ENCODE results near the gene GOPC. TPM values are rescaled to one million over a fixed set of nuclear protein-coding genes. Genes with fewer than 3 reads are reported as not detected.

GOPC gene
- total RNA-seq, 1 donor, result 8.6 TPM

DNA sequence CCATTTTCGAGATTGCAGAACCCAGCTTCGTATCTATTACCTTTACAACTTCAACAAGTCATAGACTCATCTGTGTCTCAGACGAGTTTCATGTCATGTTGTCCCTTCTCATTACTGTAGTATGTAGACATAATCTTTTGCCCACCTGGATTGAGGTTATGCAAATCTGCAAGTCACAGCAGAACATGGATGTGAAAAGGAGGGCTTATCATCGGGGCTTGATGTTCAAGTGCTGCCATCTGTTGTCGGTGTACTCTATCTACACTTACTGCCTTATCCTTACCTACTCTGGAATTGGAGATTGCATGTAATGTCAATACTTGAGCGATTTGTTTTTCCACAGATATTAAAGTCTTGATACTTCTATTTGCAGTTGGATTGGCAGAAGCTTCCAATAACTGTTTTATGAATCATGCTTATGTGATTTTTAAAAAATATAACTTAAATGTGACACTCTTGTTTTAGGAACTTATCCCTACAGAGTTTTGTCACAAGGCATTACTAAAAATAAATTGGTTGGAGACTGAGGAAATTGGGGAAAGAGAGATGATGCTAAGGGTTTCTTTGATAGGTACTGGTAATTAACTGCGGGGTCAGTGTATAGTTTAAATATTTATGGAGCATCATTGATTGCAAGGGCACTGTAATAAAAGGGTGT is 3.0 kb upstream of the GOPC start:
- no peaks in the 10 kb centered on the region for H3K27me3 ChIP-seq (ENCODE audit: insufficient read depth, low read length)
- peaks cover 20% of the 10 kb centered on the region for H3K4me1 ChIP-seq (ENCODE audit: insufficient read depth, low read length)
- H3K9me3 ChIP-seq (ENCODE audit: low read depth, low read length), result no peaks in the 10 kb centered on the region
- no peak overlapping the region for H3K4me3 ChIP-seq (ENCODE audit: low read length)

DNA sequence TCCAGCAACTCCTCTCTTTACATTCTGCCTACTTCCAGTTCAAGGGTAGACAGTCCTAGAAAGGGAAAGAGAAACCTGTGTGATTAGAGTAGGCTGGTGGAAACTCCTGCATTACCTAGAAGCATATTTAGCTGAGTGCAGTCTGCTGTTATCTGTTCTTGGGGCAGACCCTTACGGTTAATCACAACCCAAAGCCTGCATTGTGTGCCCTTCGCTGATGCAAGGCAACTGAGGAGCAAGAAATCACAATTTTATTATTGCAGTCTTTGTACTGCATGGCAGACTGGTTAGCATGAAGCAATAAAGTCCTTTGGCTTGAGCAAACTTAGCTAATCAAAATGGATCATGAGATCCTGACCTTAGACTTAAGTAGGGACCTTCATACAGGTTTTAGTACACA is 1.5 kb upstream of the GOPC start:
- Histone ChIP-seq H3K4me1 (ENCODE audit: insufficient read depth, low read length) (peaks cover 25% of the 10 kb centered on the region), H3K27me3 (ENCODE audit: insufficient read depth, low read length) (no peaks in the 10 kb centered on the region), H3K9me3 (ENCODE audit: low read depth, low read length) (no peaks in the 10 kb centered on the region), H3K4me3 (ENCODE audit: low read length) (no peak overlapping the region)

DNA sequence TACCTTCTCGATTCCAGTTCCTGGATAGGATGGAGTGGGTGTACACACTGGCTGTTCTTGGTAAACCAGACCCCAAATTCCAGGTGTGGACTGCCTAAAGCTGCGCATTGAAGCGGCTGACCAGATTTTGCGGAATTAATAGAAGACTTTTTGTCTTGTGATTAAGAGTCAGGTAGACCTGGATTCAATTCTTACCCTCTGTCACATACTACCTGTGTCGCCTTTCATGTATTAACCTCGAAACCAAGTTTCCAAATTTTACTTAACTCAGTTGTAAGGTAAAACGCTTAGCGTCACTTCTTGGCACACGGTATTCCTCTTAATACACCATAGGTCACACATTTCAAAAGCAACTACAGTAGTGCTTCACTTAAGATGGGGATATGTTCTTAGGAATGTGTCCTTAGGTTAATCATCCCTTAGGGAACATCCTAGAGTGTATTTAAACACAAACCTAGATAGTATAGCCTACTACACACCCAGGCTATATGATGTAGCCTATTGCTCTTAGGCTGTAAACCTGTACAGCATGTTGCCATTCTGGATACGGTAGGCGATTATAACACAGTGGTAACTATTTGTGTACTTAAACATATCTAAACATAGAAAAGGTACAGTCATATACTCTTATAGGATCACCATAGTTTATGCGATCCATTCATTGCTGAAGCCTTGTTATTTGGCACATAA is 733 bp upstream of the GOPC start:
- Histone ChIP-seq H3K27me3 (ENCODE audit: insufficient read depth, low read length) (no peaks in the 10 kb centered on the region), H3K4me3 (ENCODE audit: low read length) (peak overlapping the region; percentile 95), H3K9me3 (ENCODE audit: low read depth, low read length) (no peaks in the 10 kb centered on the region), H3K4me1 (ENCODE audit: insufficient read depth, low read length) (peaks cover 29% of the 10 kb centered on the region)

DNA sequence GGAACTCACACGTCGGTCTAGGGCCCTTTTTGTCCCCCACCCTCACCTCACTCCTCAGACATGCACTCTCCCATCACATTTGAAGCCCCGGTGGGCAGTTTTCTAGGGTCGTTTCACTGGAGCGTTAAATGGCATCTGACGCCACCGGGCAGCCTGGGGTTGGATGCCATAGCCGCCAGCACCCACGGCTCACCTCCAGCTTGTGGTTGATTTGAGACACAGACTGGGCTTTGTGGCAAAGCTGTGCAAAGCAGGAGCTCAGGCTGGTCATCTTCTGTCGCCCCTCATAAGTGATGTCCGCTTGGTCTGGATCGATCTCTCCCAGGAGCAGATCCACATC is 530 bp downstream of the GOPC start:
- Histone ChIP-seq H3K9me3 (ENCODE audit: low read depth, low read length) (no peaks in the 10 kb centered on the region), H3K4me1 (ENCODE audit: insufficient read depth, low read length) (peaks cover 23% of the 10 kb centered on the region), H3K27me3 (ENCODE audit: insufficient read depth, low read length) (no peaks in the 10 kb centered on the region), H3K4me3 (ENCODE audit: low read length) (peak overlapping the region; percentile 95)

DNA sequence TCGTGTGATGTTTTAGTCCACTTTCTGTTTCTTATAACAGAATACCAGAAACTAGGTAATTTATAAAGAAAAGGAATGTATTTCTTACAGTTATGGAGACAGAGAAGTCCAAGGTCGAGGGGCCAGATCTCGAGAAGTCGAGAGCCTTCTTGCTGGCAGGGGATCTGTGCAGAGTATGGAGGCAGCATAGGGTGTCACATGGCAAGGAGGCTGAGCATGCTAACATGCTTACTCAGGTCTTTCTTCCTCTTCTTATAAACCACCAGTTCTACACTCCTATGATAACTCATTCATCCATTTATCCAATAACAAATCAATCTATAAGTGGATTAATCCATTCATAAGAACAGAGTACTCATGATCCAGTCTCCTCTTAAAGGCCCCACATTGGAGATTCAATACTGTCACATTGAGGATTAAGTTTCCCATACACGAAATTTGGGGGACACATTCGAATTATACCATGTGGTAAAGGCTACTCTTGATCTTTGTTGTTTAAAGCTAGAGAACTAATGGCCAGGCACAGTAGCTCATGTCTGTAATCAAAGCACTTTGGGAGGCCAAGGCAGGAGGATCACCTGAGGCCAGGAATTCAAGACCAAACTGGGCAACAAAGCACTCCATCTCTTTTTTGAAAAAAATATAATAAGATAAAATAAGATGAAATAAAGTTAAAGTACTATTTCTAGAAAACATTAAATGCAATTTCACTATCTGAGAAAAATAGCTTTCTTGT is 2.1 kb downstream of the GOPC start:
- H3K9me3 ChIP-seq (ENCODE audit: low read depth, low read length), result no peaks in the 10 kb centered on the region
- peaks cover 23% of the 10 kb centered on the region for H3K4me1 ChIP-seq (ENCODE audit: insufficient read depth, low read length)
- H3K4me3 ChIP-seq (ENCODE audit: low read length), result no peak overlapping the region
- no peaks in the 10 kb centered on the region for H3K27me3 ChIP-seq (ENCODE audit: insufficient read depth, low read length)

DNA sequence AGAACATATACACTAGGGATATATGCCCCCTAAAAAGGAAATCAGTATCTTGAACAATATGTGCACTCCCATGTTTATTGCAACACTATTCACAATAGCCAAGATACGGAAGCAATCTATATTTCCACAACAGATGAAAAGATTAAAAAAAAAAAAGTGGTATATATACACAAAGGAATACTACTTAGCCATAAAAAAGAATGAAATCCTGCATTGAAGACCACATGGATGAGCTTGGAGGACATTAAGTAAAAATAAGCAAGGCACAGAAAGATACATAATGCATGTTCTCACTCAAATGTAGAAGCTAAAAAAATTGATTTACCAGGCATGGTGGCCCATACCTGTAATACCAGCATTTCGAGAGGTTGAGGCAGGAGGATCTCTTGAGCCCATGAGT is 4.6 kb downstream of the GOPC start:
- H3K4me1 ChIP-seq (ENCODE audit: insufficient read depth, low read length), result peaks cover 21% of the 10 kb centered on the region
- no peaks in the 10 kb centered on the region for H3K27me3 ChIP-seq (ENCODE audit: insufficient read depth, low read length)
- H3K4me3 ChIP-seq (ENCODE audit: low read length), result no peak overlapping the region
- H3K9me3 ChIP-seq (ENCODE audit: low read depth, low read length), result no peaks in the 10 kb centered on the region

DNA sequence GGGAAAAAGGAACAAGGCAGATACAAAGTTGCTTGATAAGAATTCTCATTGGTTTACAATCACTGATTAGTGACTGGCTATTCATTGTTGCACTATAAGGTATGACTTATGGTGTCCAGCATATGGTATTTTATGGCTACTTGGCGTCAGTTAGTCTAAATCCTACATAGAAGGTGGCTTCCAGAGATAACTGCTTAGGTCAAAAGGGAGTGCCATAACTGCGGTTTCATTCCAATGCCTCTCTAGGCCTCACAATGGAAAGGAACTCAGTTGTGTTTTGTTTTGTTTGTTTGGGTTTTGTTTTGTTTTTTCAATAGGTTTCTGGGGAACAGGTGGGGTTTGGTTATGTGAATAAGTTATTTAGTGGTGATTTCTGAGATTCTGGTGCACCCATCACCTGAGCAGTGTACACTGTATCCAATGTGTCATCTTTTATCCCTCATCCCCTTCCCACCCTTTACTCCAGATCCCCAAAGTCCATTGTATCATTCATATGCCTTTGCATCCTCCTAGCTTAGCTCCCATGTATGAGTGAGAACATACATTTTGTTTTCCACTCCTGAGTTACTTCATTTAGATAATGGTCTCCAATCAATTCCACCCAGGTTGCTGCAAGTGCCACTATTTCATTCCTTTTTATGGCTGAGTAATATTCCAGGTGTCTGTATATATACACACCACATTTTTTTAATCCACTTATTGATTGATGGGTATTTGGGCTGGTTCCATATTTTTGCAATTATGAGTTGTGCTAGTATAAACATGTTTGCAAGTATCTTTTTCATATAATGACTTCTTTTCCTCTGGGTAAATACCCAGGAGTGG is 7.0 kb downstream of the GOPC start:
- H3K27me3 ChIP-seq (ENCODE audit: insufficient read depth, low read length), result no peaks in the 10 kb centered on the region
- H3K9me3 ChIP-seq (ENCODE audit: low read depth, low read length), result no peaks in the 10 kb centered on the region
- H3K4me3 ChIP-seq (ENCODE audit: low read length), result no peak overlapping the region
- peaks cover 10% of the 10 kb centered on the region for H3K4me1 ChIP-seq (ENCODE audit: insufficient read depth, low read length)

DNA sequence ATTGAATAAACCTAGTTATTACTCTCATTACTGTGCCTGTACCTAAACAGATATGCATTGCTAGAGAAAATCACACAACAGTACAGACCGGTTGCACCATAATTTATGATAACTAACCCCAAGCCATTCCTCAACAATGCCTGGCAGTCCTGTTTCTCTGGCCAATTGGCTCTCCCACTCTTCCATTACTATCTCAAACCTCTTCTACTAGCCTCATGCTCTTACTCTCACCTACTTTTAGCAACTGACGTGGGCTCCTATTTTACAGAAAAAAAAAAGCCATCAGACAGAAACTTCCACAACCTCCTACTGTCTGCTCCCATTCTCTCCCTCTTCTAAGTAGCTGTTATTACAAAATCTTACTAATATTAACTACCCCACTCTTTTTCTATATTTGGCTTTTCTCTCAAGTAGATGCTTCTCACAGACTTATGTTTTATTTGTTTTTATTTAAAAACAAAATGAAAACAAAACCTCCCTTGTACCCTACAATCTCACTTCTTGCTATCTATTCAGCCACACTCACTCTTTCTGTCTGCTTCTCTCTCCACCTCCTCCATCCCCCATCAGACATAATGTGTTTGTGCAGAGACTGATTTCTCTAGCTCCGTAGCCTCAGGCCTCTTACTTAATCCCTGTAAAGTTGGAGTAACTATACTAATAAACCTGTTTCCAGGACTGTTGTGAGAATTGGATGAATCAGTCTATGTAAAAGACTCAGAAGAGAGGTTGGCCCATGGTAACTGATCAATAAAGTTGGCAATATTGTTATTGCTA is 9.1 kb downstream of the GOPC start:
- H3K27me3 ChIP-seq (ENCODE audit: insufficient read depth, low read length), result no peaks in the 10 kb centered on the region
- no peak overlapping the region for H3K4me3 ChIP-seq (ENCODE audit: low read length)
- H3K9me3 ChIP-seq (ENCODE audit: low read depth, low read length), result no peaks in the 10 kb centered on the region
- H3K4me1 ChIP-seq (ENCODE audit: insufficient read depth, low read length), result no peaks in the 10 kb centered on the region

DNA sequence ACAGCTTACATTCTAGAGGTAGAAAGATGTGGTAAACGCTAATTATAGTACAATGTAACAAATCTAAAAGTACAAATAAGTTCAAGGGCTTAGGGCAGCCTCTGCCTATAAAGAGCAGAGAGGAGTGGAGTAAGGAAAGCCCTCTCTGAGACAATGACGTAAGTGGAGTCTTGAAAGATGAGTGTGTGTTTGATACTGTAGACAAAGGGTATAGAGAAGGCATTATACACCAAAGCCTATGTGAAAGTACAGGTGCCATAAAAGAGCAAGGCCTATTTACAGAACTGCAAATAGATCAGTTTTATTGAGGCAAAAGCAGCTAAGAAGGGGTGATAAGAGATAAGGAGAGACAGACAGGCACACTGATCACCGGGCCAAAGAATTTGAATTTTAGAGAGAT is 10.9 kb downstream of the GOPC start:
- no peak overlapping the region for H3K4me3 ChIP-seq (ENCODE audit: low read length)
- H3K4me1 ChIP-seq (ENCODE audit: insufficient read depth, low read length), result no peaks in the 10 kb centered on the region
- no peaks in the 10 kb centered on the region for H3K9me3 ChIP-seq (ENCODE audit: low read depth, low read length)
- H3K27me3 ChIP-seq (ENCODE audit: insufficient read depth, low read length), result no peaks in the 10 kb centered on the region

DNA sequence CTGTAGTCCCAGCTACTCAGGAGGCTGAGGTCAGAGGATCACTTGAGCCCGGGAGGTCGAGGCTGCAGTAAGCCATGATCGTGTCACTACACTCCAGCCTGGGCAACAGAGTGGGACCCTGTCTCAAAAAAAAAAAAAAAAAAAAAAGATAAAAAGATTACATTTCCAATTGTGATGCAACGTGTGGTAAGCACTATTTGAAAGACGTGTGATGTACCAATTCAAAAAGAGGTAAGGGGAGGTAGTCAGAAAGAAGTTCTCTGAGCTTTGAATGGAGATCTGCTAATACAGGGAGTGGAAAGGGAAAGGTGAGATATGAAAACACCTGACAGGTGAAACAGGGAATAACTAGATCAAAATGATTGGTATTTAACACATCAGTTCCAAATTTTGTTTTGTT is 11.9 kb downstream of the GOPC start:
- H3K4me1 ChIP-seq (ENCODE audit: insufficient read depth, low read length), result no peaks in the 10 kb centered on the region
- H3K27me3 ChIP-seq (ENCODE audit: insufficient read depth, low read length), result no peaks in the 10 kb centered on the region
- H3K9me3 ChIP-seq (ENCODE audit: low read depth, low read length), result no peaks in the 10 kb centered on the region
- H3K4me3 ChIP-seq (ENCODE audit: low read length), result no peak overlapping the region

DNA sequence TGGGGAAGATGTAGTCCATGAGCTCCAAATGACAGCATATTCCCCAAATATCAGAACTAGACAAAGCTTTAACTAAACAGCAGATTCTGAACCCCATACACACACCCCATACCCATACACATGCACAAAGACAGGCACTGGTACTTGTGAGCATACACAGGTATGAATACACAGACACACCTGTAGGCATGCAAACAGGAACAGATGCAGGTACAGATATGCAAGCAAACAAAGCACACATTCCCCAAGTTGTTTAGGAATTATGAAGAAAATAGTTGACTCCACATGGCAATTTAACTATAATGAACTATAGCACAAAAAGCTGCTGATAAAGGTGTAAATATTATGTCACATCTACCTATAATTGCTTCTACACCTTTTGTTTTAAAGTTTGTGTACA is 16.7 kb downstream of the GOPC start:
- Histone ChIP-seq H3K4me1 (ENCODE audit: insufficient read depth, low read length) (no peaks in the 10 kb centered on the region), H3K27me3 (ENCODE audit: insufficient read depth, low read length) (no peaks in the 10 kb centered on the region), H3K4me3 (ENCODE audit: low read length) (no peak overlapping the region), H3K9me3 (ENCODE audit: low read depth, low read length) (no peaks in the 10 kb centered on the region)

DNA sequence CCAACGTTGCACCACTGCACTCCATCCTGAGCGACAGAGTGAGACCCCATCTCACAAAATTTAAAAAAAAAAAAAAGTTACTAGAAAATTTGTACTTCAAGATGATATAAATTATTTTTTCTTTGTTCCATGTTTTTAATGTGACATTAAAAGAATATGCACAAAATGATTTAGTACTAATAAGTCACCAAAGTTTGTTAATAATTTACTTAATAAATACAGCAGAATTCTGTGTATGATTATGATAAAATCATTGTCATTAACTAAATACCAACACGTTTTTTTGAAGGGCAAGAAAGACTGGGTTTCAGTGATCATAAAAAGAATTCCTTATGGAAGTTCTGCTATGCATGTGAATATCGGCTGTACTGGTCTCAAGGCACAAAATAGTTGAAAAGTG is 28.1 kb downstream of the GOPC start:
- Histone ChIP-seq H3K4me3 (ENCODE audit: low read length) (no peak overlapping the region), H3K9me3 (ENCODE audit: low read depth, low read length) (no peaks in the 10 kb centered on the region), H3K4me1 (ENCODE audit: insufficient read depth, low read length) (no peaks in the 10 kb centered on the region), H3K27me3 (ENCODE audit: insufficient read depth, low read length) (no peaks in the 10 kb centered on the region)

DNA sequence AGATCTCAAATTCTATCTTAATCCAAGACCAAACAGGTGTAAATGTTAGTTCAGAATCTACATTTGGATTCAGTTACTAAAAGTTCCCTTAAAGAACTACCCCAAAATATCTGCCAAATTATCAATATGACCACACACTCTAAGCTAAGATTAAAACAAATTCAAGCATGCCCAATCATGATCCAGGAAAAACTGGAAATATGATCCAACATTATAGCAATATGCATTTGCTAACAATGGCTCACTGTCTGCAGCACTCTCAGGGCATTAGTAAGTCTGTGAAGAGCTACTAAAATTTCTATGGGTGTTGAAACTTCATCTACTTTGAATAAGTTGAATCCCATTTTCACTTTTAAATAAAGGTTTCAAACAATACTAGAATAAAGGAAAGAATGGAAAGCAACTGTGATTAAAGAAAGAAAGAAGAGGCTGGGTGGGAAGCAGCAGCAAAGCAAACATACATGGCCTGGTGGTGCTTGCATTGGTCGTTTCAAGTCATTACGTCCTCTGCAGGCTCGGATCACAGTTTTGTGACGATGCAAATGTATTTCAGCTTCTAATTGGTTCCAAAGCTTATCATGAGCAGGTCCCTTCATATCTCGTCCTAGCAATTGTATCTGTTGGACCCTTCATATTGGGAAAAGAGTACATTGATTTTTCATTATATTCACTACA is 29.2 kb downstream of the GOPC start:
- H3K9me3 ChIP-seq (ENCODE audit: low read depth, low read length), result no peaks in the 10 kb centered on the region
- no peaks in the 10 kb centered on the region for H3K4me1 ChIP-seq (ENCODE audit: insufficient read depth, low read length)
- no peaks in the 10 kb centered on the region for H3K27me3 ChIP-seq (ENCODE audit: insufficient read depth, low read length)
- H3K4me3 ChIP-seq (ENCODE audit: low read length), result no peak overlapping the region

DNA sequence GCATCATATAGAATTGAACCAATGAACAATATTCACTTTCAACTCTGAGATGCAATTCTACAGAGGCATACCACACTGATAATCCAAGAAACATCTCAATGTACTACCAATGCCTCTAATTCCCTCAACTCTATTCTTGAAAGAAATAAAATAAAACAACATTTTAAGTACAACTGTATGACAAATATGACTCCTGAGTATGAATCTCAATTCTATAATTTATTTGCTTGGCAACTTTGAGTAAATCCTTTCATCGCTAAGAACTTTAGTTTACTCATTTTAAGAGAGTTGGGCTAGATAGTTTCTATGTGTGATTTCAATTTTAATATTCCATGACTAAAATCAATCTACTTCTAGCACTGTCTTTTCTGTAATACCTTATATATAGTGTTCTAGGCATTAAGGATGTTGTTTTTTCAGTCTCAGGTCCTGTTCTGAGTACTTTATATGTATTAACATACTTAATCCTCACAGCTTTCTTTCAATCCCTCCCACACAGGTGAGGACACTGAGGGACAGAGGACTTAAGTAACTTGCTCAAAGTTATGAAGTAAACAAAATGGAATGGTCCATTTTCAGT is 33.4 kb downstream of the GOPC start:
- Histone ChIP-seq H3K4me3 (ENCODE audit: low read length) (no peak overlapping the region), H3K27me3 (ENCODE audit: insufficient read depth, low read length) (no peaks in the 10 kb centered on the region), H3K9me3 (ENCODE audit: low read depth, low read length) (no peaks in the 10 kb centered on the region), H3K4me1 (ENCODE audit: insufficient read depth, low read length) (no peaks in the 10 kb centered on the region)

All from mononuclear cell (primary cell).